Dermis microvascular lymphatic vessel endothelial cell (primary cell): ENCODE data around the gene AGBL5. TPM values are rescaled to one million over a fixed set of nuclear protein-coding genes. Genes with fewer than 3 reads are reported as not detected.

Experiments used
- DNase-seq, 2 donors: peaks; one replicate each; pipeline versions ENCODE4 v3.0.0 to v3.0.0-alpha.2; 2010; ENCODE audit warnings: low read depth in 2 of 2
- total RNA-seq: library from RNA; depleted of rRNA; stranded (reverse); fragments of >200 nt; gene quantifications from 2 replicates; pipeline ENCODE4 v1.2.1, GENCODE V29; 2014

AGBL5 gene
- total RNA-seq, 1 donor from 2014 or later = 16.2 TPM

GRCh38 chr2:27023740-27024139 lies 27.7 kb upstream of the AGBL5 start:
- DNase-seq = no peak

GRCh38 chr2:27024188-27024587 lies 27.3 kb upstream of the AGBL5 start:
- no peak for DNase-seq

GRCh38 chr2:27024812-27025211 lies 26.7 kb upstream of the AGBL5 start:
- no peak for DNase-seq

GRCh38 chr2:27025281-27025800 lies 26.1 kb upstream of the AGBL5 start:
- DNase-seq = no peak

- no peak for DNase-seq
Observed at GRCh38 chr2:27025861-27026851, 25.3 kb upstream of the AGBL5 start.

- DNase-seq = no peak
Observed at GRCh38 chr2:27027211-27027651, 24.2 kb upstream of the AGBL5 start.

- peak in 1 of 2 donors; percentile 17 for DNase-seq
Observed at GRCh38 chr2:27029051-27029450, 22.4 kb upstream of the AGBL5 start.

- peak; percentile 73 to 92 for DNase-seq
Observed at GRCh38 chr2:27032495-27033252, 18.8 kb upstream of the AGBL5 start, which contains the start of gene TMEM214. TSS of gene TMEM214 (plus strand) at chr2:27032965. CDS start at chr2:27033016, 51 bp downstream.

- peak in 1 of 2 donors; percentile 12 for DNase-seq
Observed at GRCh38 chr2:27033253-27033852, 18.1 kb upstream of the AGBL5 start.

DNA sequence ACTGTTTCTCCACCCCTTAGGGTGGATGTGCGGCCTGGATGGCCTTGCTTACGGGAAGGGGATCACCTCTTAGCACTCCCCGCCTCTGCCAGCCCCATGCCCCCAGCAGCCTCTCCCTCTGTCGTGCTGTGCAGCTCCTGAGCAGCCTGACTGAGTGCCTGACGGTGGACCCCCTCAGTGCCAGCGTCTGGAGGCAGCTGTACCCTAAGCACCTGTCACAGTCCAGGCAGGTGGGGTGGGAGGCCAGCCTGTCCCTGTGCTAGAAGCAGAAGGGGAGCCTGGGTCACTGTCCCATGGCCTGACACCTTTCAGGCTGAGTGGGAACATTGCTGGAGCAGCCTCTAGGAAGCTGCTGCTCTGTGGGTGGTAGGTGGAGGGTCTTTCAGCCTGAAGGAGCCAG lies 13.5 kb upstream of the AGBL5 start:
- DNase-seq = no peak

DNA sequence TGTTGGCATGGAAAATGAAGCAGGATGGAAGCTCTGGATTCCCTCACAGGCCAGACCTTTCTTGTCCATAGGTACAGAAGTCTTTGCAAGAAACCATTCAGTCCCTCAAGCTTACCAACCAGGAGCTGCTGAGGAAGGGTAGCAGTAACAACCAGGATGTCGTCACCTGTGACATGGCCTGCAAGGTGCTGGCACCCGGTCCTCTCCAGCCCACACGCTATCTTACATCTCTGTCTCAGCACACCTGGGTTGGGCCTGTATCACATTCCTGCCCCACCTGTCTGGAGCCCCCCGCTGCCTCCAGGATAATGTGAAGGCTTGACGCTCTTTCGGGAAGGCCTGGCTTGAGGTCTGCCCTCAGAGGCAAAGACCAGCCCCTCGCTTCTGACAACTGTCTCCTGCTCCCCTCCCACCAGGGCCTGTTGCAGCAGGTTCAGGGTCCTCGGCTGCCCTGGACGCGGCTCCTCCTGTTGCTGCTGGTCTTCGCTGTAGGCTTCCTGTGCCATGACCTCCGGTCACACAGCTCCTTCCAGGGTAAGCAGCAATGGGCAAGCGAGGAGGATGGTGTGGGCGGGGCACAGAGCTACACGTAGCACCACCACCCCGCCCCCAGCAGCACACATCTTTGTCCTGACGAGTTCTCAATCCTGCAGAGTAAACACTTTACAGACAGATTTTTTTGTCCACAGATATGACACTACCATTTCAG lies 12.7 kb upstream of the AGBL5 start:
- DNase-seq = no peak

DNA sequence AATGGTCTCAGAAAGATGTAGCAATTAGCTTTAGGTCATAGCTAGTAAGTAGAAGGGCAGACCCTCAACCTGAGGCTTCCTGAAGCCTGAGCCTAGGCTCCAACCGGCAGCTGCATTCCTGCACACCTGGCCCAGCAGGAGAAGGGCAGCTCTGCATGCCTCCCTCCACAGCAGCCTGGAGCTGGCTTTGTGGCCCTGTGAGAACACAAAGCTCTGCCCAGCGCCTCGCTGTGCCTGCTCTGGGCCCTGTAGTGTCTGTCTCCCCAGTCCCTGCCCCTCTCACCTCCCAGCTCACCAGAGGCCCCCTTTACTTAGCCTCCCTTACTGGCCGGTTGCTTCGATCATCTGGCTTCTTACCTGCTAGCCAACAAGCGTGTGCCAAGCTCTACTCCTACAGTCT lies 12.0 kb upstream of the AGBL5 start:
- DNase-seq = no peak

DNA sequence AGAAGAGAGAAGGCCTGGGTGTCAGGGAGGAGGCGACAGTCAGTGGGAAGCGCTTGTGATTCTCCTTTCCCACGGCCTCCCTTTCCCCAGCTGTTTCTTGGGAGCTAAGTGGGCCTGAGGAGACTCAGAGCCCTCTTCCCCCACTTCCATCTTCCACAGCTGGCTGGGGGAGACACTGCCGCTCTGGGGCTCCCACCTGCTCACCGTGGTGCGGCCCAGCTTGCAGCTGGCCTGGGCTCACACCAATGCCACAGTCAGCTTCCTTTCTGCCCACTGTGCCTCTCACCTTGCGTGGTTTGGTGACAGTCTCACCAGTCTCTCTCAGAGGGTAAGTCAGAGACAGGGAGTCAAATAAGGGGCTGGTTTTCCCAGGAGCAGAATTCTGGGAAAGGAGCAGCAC lies 11.6 kb upstream of the AGBL5 start:
- DNase-seq = no peak

DNA sequence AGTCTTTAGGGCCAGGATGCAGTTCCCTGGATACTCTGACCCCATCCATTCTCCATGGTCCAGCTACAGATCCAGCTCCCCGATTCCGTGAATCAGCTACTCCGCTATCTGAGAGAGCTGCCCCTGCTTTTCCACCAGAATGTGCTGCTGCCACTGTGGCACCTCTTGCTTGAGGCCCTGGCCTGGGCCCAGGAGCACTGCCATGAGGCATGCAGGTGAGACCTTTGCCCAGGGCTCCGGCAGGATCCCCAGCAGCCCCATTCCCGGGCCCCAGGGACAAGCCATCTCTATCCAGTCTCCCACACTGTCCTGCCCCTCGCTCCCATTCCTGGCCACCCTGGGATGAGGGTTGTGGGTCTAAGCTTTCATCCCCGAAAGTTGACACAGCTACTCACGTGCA lies 11.2 kb upstream of the AGBL5 start:
- no peak for DNase-seq

DNA sequence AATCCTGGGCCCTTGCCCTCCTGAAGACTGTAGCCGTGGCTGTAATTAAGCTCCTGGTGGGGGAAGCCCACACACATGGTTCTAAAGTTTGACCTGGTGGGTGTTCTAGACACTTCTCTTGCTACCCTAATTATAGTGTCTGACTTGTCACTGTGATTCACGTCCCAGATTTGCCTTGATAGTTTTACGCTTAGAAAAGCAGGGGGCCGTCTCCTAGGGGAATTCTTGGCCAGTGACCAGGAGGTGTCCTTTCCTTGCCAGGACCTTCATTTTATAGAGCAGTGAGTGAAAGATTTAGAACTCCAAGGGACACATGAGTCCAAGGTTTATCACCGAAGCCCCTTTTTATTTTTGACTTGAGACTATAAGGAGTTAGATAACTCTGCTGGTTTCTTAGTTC lies 9.7 kb upstream of the AGBL5 start:
- DNase-seq = no peak

- DNase-seq = peak in 1 of 2 donors; percentile 20
Observed at GRCh38 chr2:27042159-27042661, 9.3 kb upstream of the AGBL5 start.

DNA sequence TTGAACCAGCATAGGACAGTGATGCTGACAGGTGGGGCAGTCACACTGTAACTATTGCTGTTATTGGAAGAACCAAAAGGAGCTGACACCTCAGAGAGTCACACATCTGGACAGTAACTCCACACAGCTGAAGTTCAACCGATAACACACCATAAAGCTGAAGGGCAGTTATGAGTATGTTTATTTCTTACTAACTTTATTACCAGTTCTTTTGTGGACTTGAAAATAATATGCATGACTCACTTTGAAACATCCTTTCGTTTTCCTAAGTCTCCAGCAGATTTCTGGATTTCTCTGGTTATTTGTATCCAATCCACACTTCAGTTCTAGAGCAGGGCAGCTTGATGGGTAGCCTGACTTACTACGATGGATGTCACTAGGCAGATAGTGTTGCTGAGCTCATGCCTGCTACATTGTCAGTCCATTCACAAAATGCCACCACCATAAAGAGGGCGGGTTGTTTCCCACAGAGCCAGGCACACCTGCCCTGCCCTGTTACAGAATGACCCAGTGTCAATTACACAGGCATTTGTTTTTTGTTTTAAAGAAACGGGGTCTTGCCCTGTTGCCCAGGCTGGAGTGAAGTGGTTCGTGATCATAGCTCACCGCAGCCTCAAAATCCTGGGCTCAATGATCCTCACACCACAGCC lies 8.4 kb upstream of the AGBL5 start:
- DNase-seq = no peak

GRCh38 chr2:27049422-27050280 lies 1.8 kb upstream of the AGBL5 start:
- peak in 1 of 2 donors; percentile 71 for DNase-seq

DNA sequence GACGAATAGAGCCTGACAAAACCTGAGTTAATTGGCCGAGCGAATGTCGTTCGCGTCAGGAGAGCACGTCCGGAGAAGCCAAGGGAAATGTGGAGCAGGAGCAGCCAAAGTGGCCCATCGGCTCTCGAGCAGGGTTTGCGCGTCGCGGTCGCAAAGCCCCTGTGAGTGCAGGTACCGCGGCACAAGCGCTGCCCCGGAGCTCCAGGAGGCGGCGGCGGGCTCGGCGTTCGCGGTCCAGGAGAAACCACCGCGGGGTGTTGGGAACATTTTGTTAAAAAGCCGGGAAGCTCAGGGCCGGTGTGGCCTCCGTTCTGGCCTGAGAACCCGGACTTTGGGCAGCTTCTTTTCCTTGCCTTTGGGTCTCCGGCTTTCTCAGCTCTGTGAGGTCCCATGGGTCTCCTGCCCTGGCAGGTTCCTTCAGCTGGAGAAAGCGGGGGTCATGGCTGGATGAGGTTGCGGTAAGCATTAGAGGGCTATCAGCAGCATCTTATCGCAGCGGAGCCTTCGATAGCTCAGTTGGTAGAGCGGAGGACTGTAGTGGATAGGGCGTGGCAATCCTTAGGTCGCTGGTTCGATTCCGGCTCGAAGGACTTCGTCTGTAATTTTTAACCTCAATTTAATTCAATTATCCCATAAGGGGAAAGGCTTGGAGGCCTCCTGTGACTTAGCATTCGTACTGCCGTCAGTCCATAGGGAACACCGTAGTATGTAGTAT lies 1.0 kb upstream of the AGBL5 start:
- peak; percentile 80 to 90 for DNase-seq
